Measurements from ENCODE around the gene COPS4.
"Not testable (repeated sequence)": the region's sequence is repeated elsewhere in the genome, so short reads cannot be mapped to it uniquely, and the experiment has no call there.

Gene COPS4

DNA sequence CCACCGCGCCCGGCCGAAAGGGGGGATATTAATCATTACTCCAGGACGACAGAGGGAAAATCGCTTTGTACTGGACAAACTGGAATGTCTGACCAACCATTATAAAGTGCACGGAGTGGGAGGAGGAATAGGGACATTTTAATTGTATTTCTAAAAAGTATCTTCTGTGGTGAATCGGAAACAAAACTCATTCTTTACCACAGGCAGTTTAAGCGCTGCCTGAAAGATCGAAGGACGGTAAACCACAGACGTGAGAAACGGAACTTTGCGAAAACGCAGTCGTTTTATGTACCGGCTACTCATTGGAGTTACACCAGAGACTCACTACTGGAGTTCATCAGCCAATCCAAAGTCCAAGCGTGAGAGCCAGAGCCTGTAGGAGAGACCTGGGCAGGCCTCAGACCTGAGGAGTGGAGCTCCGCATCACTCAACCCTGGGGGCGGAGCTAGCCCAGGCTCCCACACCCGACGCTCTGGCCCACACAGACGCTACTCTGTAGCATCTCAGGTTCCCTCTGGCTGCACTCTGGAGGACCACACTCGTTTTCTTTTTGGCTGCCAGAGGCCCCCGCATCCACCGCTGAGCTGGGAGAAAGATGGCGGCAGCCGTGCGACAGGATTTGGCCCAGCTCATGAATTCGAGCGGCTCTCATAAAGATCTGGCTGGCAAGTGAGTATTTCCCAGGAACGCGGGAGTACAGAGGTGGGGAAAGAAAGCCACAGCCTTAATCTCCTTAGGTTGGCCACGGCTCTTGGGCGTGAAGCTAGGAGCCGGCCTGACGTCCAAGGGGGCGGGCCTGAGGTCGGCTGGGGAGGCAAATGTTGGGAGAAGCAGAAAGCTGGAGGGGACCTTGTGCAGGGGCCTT lies at the start of gene COPS4:
COPS4 (plus strand) TSS at position 554 of the 865 bp plus-strand sequence; CDS start at position 596, 42 bp downstream.
- peak within 1 kb of the TSS; percentile 89 for H3K27ac ChIP-seq (ENCODE audit: low read depth, low read length)
- no peaks in the 10 kb centered on the region for H3K36me3 ChIP-seq (ENCODE audit: control insufficient read depth, insufficient read depth, low read length)
- H3K4me1 ChIP-seq (ENCODE audit: control insufficient read depth, insufficient read depth, low read length): no peaks in the 10 kb centered on the region
- no peaks in the 10 kb centered on the region for H3K9me3 ChIP-seq (ENCODE audit: control insufficient read depth, insufficient read depth, low read length)
- peak within 1 kb of the TSS; percentile 81 for H3K4me3 ChIP-seq (ENCODE audit: low read depth, low read length)
- H3K9ac ChIP-seq (ENCODE audit: low read depth, low read length): peak within 1 kb of the TSS; percentile 56
- H3K27me3 ChIP-seq (ENCODE audit: control insufficient read depth, insufficient read depth, low read length): no peaks in the 10 kb centered on the region; the same call in 1 of the 2 replicates

DNA sequence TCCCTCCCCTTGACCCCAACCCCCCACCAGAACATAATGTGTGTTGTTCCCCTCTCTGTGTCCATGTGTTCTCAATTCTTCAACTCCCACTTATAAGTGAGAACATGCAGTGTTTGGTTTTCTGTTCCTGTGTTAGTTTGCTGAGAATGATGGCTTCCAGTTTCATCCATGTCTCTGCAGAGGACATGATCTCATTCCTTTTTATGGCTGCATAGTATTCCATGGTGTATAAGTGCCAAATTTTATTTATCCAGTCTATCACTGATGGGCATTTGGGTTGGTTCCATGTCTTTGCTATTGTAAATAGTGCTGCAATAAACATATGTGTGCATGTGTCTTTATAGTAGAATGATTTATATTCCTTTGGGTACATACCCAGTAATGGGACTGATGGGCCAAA lies 47.5 kb upstream of the COPS4 start:
- H3K36me3 ChIP-seq (ENCODE audit: control insufficient read depth, insufficient read depth, low read length); H3K4me3 ChIP-seq (ENCODE audit: low read depth, low read length); H3K9ac ChIP-seq (ENCODE audit: low read depth, low read length); H3K9me3 ChIP-seq (ENCODE audit: control insufficient read depth, insufficient read depth, low read length); H3K4me1 ChIP-seq (ENCODE audit: control insufficient read depth, insufficient read depth, low read length); H3K27me3 ChIP-seq (ENCODE audit: control insufficient read depth, insufficient read depth, low read length); H3K27ac ChIP-seq (ENCODE audit: low read depth, low read length): not testable (repeated sequence)

DNA sequence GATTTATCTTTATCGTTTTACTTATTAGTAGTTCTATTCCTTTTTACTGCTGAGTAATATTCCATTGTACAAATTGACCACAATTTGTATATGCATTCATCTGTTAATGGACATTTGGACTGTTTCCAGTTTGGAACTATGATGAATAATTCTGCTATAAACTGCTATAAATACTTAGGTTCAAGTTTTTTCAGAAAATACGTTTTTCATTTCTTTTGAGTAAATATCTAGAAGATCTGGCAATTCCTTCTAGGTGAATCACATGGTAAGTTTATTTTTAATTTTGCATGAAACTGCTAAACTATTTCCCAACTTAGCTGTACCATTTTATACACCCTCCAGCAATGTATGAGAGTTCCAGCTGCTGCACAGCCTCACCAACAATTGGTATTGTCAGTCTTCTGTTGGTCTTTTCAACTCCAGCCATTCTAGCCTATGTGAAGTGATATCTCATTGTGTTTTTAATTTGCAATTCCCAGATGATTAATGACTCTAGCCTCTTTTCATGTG lies 46.6 kb upstream of the COPS4 start:
- H3K36me3 ChIP-seq (ENCODE audit: control insufficient read depth, insufficient read depth, low read length): peaks cover 5% of the 10 kb centered on the region; the same call in 1 of the 2 replicates
- no peaks in the 10 kb centered on the region for H3K27me3 ChIP-seq (ENCODE audit: control insufficient read depth, insufficient read depth, low read length)
- H3K9me3 ChIP-seq (ENCODE audit: control insufficient read depth, insufficient read depth, low read length): no peaks in the 10 kb centered on the region
- no peaks in the 10 kb centered on the region for H3K4me1 ChIP-seq (ENCODE audit: control insufficient read depth, insufficient read depth, low read length)
- H3K27ac ChIP-seq (ENCODE audit: low read depth, low read length): no peak overlapping the region
- no peak overlapping the region for H3K9ac ChIP-seq (ENCODE audit: low read depth, low read length)
- H3K4me3 ChIP-seq (ENCODE audit: low read depth, low read length): no peak overlapping the region

DNA sequence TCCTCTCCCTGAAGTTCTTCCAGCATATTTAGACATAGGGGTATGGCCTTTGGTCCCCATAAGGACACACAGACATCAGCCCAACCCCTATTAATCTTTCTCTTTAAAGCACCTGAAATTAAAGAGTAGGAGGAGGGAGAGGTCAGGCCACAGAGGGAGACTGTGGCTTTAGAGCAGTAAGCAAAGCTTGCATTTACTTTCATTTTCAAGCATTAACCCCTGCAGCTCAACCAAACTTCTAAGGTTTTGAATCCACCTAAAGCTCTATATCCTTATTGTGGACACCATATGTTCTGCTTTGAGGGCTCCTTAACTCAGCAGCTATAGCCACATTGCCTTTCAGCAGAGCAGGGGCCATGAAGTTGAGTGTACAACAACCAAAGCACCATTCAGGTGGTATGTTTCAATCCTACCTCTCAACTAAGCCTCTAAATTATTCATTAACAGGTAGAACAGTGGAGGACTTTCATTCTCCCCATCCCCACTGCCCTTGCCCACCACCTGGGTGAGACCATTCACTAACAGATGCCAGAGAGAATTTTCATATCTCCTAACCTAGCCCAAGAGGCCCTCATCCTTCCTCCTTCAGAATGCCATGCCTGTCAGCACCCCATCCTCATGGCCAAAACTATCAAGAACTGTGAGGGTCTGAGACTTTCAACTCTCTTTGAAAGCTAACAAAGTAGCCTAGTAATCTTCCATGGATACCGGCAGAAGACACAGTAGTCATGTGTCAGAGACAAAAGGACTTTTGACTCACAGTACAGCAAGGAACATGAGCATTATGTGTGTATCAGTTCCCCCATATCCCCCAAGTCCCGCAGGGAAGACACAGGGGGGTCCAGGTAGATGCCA lies 45.2 kb upstream of the COPS4 start:
- H3K9me3 ChIP-seq (ENCODE audit: control insufficient read depth, insufficient read depth, low read length): no peaks in the 10 kb centered on the region
- no peaks in the 10 kb centered on the region for H3K27me3 ChIP-seq (ENCODE audit: control insufficient read depth, insufficient read depth, low read length)
- H3K27ac ChIP-seq (ENCODE audit: low read depth, low read length): no peak overlapping the region
- no peaks in the 10 kb centered on the region for H3K36me3 ChIP-seq (ENCODE audit: control insufficient read depth, insufficient read depth, low read length)
- H3K4me1 ChIP-seq (ENCODE audit: control insufficient read depth, insufficient read depth, low read length): no peaks in the 10 kb centered on the region
- no peak overlapping the region for H3K4me3 ChIP-seq (ENCODE audit: low read depth, low read length)
- no peak overlapping the region for H3K9ac ChIP-seq (ENCODE audit: low read depth, low read length)

DNA sequence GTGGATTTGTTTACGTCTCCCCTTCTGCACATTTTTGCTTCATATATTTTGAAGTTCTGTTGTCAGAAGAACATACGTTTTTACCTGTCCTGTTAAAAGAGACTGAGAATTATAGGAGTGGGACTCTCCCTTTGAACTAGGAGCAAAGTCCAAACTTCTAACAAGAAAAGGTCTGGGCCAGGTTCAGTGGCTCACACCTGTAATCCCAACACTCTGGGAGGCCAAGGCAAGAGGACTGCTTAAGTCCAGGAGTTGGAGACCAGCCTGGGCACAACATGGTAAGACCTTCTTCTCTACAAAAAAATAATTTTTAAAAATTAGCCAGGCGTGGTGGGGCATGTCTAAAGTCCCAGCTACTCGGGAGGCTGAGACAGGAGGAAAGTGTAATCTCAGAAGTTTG lies 40.1 kb upstream of the COPS4 start:
- Histone ChIP-seq H3K9me3 (ENCODE audit: control insufficient read depth, insufficient read depth, low read length) (no peaks in the 10 kb centered on the region), H3K27me3 (ENCODE audit: control insufficient read depth, insufficient read depth, low read length) (no peaks in the 10 kb centered on the region), H3K36me3 (ENCODE audit: control insufficient read depth, insufficient read depth, low read length) (no peaks in the 10 kb centered on the region), H3K4me1 (ENCODE audit: control insufficient read depth, insufficient read depth, low read length) (no peaks in the 10 kb centered on the region), H3K4me3 (ENCODE audit: low read depth, low read length) (no peak overlapping the region), H3K9ac (ENCODE audit: low read depth, low read length) (no peak overlapping the region), H3K27ac (ENCODE audit: low read depth, low read length) (no peak overlapping the region)

DNA sequence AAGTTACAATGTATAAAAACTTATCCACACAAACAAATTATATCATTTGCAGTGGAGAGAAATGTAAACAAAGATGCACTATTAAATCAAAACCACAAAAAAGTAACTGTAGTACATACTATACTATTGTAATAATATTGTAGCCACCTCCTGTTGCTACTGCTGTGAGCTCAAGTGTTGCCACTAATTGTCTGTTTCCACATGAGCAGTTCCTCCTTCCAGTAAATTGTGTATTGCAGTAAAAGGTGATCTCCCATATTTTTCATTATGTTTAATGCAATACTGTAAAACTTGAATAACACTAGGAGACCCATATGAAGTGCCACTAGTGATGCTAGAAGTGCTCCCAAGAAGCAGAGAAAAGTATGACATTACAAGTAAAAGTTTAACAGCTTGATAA lies 36.1 kb upstream of the COPS4 start:
- no peak overlapping the region for H3K9ac ChIP-seq (ENCODE audit: low read depth, low read length)
- no peak overlapping the region for H3K4me3 ChIP-seq (ENCODE audit: low read depth, low read length)
- no peaks in the 10 kb centered on the region for H3K36me3 ChIP-seq (ENCODE audit: control insufficient read depth, insufficient read depth, low read length)

DNA sequence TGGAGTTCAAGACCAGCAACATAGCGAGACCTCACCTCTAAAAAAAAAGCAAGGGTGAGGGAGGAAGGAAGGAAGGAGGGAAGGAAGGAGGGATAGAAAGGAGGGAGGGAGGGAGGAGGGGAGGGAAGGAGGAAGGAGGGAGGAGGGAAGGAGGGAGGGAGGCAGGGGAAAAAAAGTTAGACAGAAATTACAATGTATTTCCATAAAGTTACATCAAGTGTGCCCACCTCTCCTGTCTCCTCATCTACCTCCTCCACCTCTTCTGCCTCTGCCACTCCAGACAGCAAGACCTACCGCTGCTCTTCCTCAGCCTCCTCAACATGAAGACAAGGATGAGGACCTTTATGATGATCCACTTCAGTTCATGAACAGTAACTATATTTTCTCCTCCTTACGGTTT lies 32.7 kb upstream of the COPS4 start:
- H3K4me1 ChIP-seq (ENCODE audit: control insufficient read depth, insufficient read depth, low read length): 0 out of 2 replicates have a peak, but pooled peaks cover 3% of the 10 kb centered on the region
- H3K9ac ChIP-seq (ENCODE audit: low read depth, low read length): no peak overlapping the region
- no peaks in the 10 kb centered on the region for H3K36me3 ChIP-seq (ENCODE audit: control insufficient read depth, insufficient read depth, low read length)
- H3K27me3 ChIP-seq (ENCODE audit: control insufficient read depth, insufficient read depth, low read length): no peaks in the 10 kb centered on the region
- H3K27ac ChIP-seq (ENCODE audit: low read depth, low read length): no peak overlapping the region
- no peak overlapping the region for H3K4me3 ChIP-seq (ENCODE audit: low read depth, low read length)
- H3K9me3 ChIP-seq (ENCODE audit: control insufficient read depth, insufficient read depth, low read length): no peaks in the 10 kb centered on the region

More for the DNA sequence above, 36.1 kb upstream of the COPS4 start:
- Histone ChIP-seq H3K9me3 (ENCODE audit: control insufficient read depth, insufficient read depth, low read length) (no peaks in the 10 kb centered on the region), H3K4me1 (ENCODE audit: control insufficient read depth, insufficient read depth, low read length) (no peaks in the 10 kb centered on the region), H3K27me3 (ENCODE audit: control insufficient read depth, insufficient read depth, low read length) (no peaks in the 10 kb centered on the region), H3K27ac (ENCODE audit: low read depth, low read length) (no peak overlapping the region)

DNA sequence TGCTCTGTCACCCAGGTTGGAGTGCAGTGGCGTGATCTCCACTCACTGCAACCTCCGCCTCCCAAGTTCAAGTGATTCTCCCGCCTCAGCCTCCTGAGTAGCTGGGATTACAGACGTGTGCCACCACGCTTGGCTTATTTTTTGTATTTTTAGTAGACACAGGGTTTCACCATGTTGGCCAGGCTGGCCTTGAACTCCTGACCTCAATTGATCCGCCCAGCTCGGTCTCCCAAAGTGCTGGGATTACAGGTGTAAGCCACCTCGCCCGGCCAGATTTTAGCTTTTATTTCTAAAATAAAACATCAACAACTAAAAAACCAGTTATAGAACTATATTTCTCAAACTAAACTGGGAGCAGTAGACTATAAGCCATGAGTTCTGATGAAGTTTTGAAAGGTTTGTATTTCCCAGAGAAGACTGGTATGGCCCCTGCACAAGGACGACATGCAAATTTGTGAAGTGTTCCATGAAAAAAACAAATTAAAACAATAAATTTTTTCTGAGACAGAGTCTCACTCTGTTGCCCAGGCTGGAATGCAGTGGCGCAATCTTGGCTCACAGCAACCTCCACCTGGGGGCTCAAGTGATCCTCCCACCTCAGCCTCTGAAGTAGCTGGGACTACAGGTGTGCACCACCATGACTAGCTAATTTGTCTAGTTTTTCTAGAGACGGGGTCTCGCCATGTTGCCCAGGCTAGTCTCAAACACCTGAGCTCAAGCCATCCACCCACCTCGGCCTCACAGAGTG lies 31.8 kb upstream of the COPS4 start:
- H3K27ac ChIP-seq (ENCODE audit: low read depth, low read length); H3K27me3 ChIP-seq (ENCODE audit: control insufficient read depth, insufficient read depth, low read length); H3K4me1 ChIP-seq (ENCODE audit: control insufficient read depth, insufficient read depth, low read length); H3K36me3 ChIP-seq (ENCODE audit: control insufficient read depth, insufficient read depth, low read length); H3K4me3 ChIP-seq (ENCODE audit: low read depth, low read length); H3K9me3 ChIP-seq (ENCODE audit: control insufficient read depth, insufficient read depth, low read length); H3K9ac ChIP-seq (ENCODE audit: low read depth, low read length): not testable (repeated sequence)

DNA sequence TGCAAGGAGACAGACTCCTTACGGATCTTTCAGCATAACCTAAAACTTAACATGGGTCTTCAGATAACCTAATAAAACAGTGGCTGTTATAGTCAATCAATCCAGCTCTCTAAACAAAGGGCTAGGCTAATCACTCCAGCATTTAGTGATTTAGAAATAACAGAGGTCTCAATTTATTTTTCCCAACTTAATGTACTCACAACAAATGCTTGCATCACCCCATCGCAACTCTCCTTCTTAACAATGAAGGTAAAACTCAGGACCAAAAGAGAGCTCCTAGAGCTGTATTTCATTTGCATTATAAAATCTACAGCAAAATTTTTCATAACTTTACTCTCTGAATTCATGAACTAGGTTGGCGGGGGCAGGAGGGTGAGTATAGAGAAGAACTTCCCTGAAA lies 25.5 kb upstream of the COPS4 start:
- no peaks in the 10 kb centered on the region for H3K9me3 ChIP-seq (ENCODE audit: control insufficient read depth, insufficient read depth, low read length)
- no peaks in the 10 kb centered on the region for H3K36me3 ChIP-seq (ENCODE audit: control insufficient read depth, insufficient read depth, low read length)
- H3K4me3 ChIP-seq (ENCODE audit: low read depth, low read length): peak overlapping the region; percentile 92
- peaks cover 22% of the 10 kb centered on the region; the same call in 1 of the 2 replicates for H3K4me1 ChIP-seq (ENCODE audit: control insufficient read depth, insufficient read depth, low read length)
- H3K27ac ChIP-seq (ENCODE audit: low read depth, low read length): no peak overlapping the region
- no peak overlapping the region for H3K9ac ChIP-seq (ENCODE audit: low read depth, low read length)
- peaks cover 21% of the 10 kb centered on the region for H3K27me3 ChIP-seq (ENCODE audit: control insufficient read depth, insufficient read depth, low read length)

DNA sequence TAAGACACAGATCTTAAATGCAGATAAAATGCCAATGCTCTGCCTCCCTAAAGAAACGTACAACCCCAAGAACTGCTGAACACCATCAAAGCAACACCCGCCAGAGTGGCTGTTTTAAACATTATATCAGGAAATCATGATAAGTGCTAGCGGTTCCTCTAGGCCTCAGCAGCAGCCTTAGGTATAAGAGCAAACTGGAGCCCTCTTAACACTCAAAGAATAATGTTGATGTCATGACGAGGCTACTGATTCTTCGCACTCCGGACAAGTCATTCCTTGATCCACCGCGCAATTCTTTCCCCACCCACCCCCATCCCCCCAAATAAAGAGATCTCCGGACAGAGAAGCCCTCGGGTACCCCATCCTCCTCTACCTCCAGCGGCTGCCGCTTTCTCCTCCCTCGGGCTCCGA lies 24.9 kb upstream of the COPS4 start:
- peaks cover 21% of the 10 kb centered on the region for H3K27me3 ChIP-seq (ENCODE audit: control insufficient read depth, insufficient read depth, low read length)
- peak overlapping the region; percentile 92 for H3K4me3 ChIP-seq (ENCODE audit: low read depth, low read length)
- H3K9me3 ChIP-seq (ENCODE audit: control insufficient read depth, insufficient read depth, low read length): no peaks in the 10 kb centered on the region
- peak overlapping the region; percentile 84 for H3K27ac ChIP-seq (ENCODE audit: low read depth, low read length)
- H3K4me1 ChIP-seq (ENCODE audit: control insufficient read depth, insufficient read depth, low read length): peaks cover 22% of the 10 kb centered on the region; the same call in 1 of the 2 replicates
- H3K36me3 ChIP-seq (ENCODE audit: control insufficient read depth, insufficient read depth, low read length): no peaks in the 10 kb centered on the region
- peak overlapping the region; percentile 85 for H3K9ac ChIP-seq (ENCODE audit: low read depth, low read length)

Data from HUES48 (cell line).